ENCODE measurements around the gene MED13L. TPM values are rescaled to one million over a fixed set of nuclear protein-coding genes. Genes with fewer than 3 reads are reported as not detected.

MED13L gene
- total RNA-seq, 1 donor from 2014 or later: 147 TPM

DNA sequence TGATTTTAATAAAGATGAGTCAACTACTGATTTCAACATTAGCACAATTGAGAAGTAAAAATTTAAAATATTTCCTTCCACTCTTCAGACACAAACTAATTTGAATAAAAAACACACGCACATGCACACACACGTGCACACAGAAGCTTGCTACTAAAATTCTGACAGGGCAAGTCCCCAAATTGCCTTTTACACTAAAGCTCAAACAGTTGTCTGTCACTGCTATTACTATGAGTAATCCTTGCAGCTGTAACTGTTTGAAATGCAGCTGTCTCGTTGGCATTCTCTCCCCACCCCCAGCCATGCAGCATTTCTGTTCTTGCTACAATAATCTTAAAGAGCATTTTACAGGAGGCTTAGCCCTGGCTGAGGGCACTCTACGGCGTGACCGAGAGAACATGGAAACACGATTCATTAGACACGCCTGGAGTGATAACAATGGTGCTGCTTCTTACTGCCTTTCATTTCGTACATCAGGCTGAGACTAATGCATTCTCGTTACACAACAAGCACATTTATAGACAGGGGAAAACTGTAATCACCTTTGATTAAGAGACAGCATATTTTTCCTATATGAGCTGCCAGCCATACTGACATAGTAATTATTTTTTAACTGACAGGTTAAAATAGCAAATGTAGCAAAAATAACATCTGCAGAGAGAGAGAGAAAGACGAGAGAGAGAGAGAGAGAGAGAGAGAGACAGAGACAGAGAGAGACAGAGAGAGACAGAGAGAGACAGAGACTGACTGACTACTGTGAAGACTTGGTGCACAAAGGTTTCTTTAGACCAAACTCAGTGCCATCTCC lies 153.8 kb downstream of the MED13L start:
- no peak overlapping the region for H3K27ac ChIP-seq
- H3K4me1 ChIP-seq: peaks cover 65% of the 10 kb centered on the region
- peak; percentile 84 for ATAC-seq
- no peaks in the 10 kb centered on the region for H3K36me3 ChIP-seq
- intact Hi-C loops (cut with DNase I): no loop called here
- H3K4me3 ChIP-seq: no peak overlapping the region
- no peak for TF ChIP-seq CTCF (IDR thresholded peaks at IDR 0.05)
- H3K27me3 ChIP-seq: no peaks in the 10 kb centered on the region
- H3K9me3 ChIP-seq: no peaks in the 10 kb centered on the region
- no peak for DNase-seq

GRCh38 chr12:116122628-116123027 lies 154.9 kb downstream of the MED13L start:
- intact Hi-C loops (cut with DNase I): no loop called here
- no peak for ATAC-seq
- no peak for TF ChIP-seq CTCF (IDR thresholded peaks at IDR 0.05)
- Histone ChIP-seq H3K27ac (no peak overlapping the region), H3K36me3 (no peaks in the 10 kb centered on the region), H3K27me3 (no peaks in the 10 kb centered on the region), H3K4me3 (no peak overlapping the region), H3K4me1 (peaks cover 61% of the 10 kb centered on the region), H3K9me3 (no peaks in the 10 kb centered on the region)
- no peak for DNase-seq

GRCh38 chr12:116121453-116121871 lies 156.0 kb downstream of the MED13L start:
- Histone ChIP-seq H3K27ac (no peak overlapping the region), H3K36me3 (no peaks in the 10 kb centered on the region), H3K27me3 (no peaks in the 10 kb centered on the region), H3K9me3 (no peaks in the 10 kb centered on the region), H3K4me3 (no peak overlapping the region), H3K4me1 (peaks cover 58% of the 10 kb centered on the region)
- intact Hi-C loops (cut with DNase I): no loop called here
- ATAC-seq: peak; percentile 49
- no peak for TF ChIP-seq CTCF (IDR thresholded peaks at IDR 0.05)
- DNase-seq: no peak

- Histone ChIP-seq H3K4me1 (peaks cover 27% of the 10 kb centered on the region), H3K4me3 (no peak overlapping the region), H3K27ac (no peak overlapping the region), H3K27me3 (no peaks in the 10 kb centered on the region), H3K9me3 (no peaks in the 10 kb centered on the region), H3K36me3 (no peaks in the 10 kb centered on the region)
- intact Hi-C loops (cut with DNase I): no loop called here
- DNase-seq (no peak), ATAC-seq (no peak)
- TF ChIP-seq CTCF (IDR thresholded peaks at IDR 0.05): no peak
Measured at GRCh38 chr12:116116650-116117424, 160.7 kb downstream of the MED13L start.

DNA sequence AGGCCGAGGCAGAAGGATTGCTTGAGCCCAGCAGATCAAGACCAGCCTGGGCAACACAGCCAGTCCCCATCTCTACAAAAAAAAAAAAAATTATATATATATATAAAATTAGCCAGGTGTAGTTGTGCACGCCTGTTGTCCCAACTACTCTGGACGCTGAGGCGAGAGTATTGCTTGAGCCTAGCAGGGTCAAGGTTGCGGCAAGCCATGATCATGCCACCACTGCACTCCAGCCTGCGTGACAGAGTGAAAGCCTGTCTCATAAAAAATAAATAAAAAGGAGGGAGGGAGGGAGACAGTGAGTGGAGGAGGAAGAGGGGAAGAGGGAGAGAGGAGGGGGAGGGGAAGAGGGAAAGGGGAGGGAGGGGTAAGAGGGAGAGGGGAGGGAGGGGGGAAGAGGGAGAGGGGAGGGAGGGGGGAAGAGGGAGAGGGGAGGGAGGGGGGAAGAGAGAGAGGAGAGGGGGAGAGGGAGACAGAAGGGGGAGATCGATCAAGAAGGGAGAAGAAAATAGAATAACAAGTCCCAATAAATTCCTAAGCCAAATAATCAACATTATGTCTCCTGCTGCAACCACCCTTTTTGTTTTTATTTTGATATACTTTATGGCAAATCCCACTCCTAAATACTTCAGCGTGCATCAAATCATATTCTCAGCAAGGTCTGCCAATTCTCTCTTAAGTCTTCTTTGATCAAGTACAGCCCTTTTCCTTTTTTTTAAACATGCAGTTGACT lies 163.9 kb downstream of the MED13L start:
- Histone ChIP-seq H3K27ac (no peak overlapping the region), H3K4me3 (no peak overlapping the region), H3K36me3 (no peaks in the 10 kb centered on the region), H3K27me3 (no peaks in the 10 kb centered on the region), H3K4me1 (peaks cover 20% of the 10 kb centered on the region), H3K9me3 (no peaks in the 10 kb centered on the region)
- intact Hi-C loops (cut with DNase I): no loop called here
- no peak for TF ChIP-seq CTCF (IDR thresholded peaks at IDR 0.05)
- ATAC-seq: no peak
- DNase-seq: no peak
